K562 (cell line): ENCODE data around the gene PCID2. TPM values are rescaled to one million over a fixed set of nuclear protein-coding genes. Genes with fewer than 3 reads are reported as not detected.

ENCODE experiments used
- ATAC-seq: fragments of 200-7000 bp; cut with Tn5 transposase; 3 replicates; pipeline ENCODE4 v1.9.1; 2020; ENCODE audit warnings: moderate library complexity
- BruUV-seq: library from RNA; stranded (reverse); fragments of 400-500 nt; replicated peaks from 2 replicates; lab custom pipeline; 2021; lab: Mats Ljungman, UMichigan
- CTCF ChIA-PET: fragments of 300-600 bp; formaldehyde crosslinking; extraction: SDS; loops from one replicate; lab custom pipeline; 2021; ENCODE audit warnings: low intra/inter-chr PET ratio; lab: Yijun Ruan, JAX
- POLR2A ChIA-PET: fragments of 300-600, 350-650 bp; sonication (Branson Sonifier 250); formaldehyde crosslinking; extraction: SDS; loops from one replicate; lab custom pipeline; 2021; ENCODE audit warnings: antibody characterized with exemption, inconsistent platforms; lab: Yijun Ruan, JAX
- DNase-seq, 4 experiments: peaks; one replicate each; pipeline versions ENCODE4 v3.0.0 to v3.0.0-alpha.2; 2011 to 2018; ENCODE audit warnings: low spot score in 3 of 4, mixed read lengths in 3 of 4; ENCODE audit errors: extremely low read depth in 1 of 4
- FAIRE-seq: peaks from 2 replicates; lab custom pipeline; 2011; peaks lifted over from hg19 to GRCh38; lab: Jason Lieb, UNC
- H2AFZ ChIP-seq: 2 replicates; pipeline ENCODE4 v1.6.0; 2011; ENCODE audit warnings: low read depth, low read length, control low read depth, inconsistent platforms
- H3K27ac ChIP-seq: fragments of 200-600 bp; 3 replicates; pipeline ENCODE4 v1.8.0; 2011; ENCODE audit warnings: low read depth, mild to moderate bottlenecking, control low read depth, inconsistent platforms, low read length, moderate library complexity, mixed read lengths; ENCODE audit errors: extremely low read depth
- H3K27me3 ChIP-seq, 2 experiments: fragments of 300-600 bp in 1 of 2; 2 replicates in 1 of 2; 3 replicates in 1 of 2; pipeline versions ENCODE4 v1.6.0 to v1.8.0; 2011; ENCODE audit warnings: inconsistent platforms in 2 of 2, low read length in 2 of 2, mild to moderate bottlenecking in 1 of 2, mixed read lengths in 1 of 2, moderate library complexity in 1 of 2; ENCODE audit not compliant: control insufficient read depth in 2 of 2, insufficient read depth in 2 of 2
- H3K36me3 ChIP-seq: fragments of 300-600 bp; 3 replicates; pipeline ENCODE4 v1.8.0; 2011; ENCODE audit warnings: mild to moderate bottlenecking, low read length, inconsistent platforms; ENCODE audit not compliant: control insufficient read depth, insufficient read depth
- H3K4me1 ChIP-seq, 2 experiments: fragments of 200-600 bp in 1 of 2; replicated peaks in 1 of 2; 2 replicates in 1 of 2; 3 replicates in 1 of 2; pipeline versions ENCODE4 v1.5.1 to v1.8.0; 2011; ENCODE audit warnings: inconsistent platforms in 2 of 2, low read length in 2 of 2, mild to moderate bottlenecking in 1 of 2, mixed read lengths in 1 of 2, moderate library complexity in 1 of 2; ENCODE audit not compliant: control insufficient read depth in 2 of 2, insufficient read depth in 2 of 2
- H3K4me2 ChIP-seq: 2 replicates; pipeline ENCODE4 v1.6.1; 2011; ENCODE audit warnings: low read length, control low read depth, inconsistent platforms, mixed read lengths; ENCODE audit not compliant: insufficient read depth
- H3K4me3 ChIP-seq: fragments of 200-600 bp; sonication (generic), shearing (Covaris generic); 2 replicates; pipeline ENCODE4 v1.5.1; 2016; ENCODE audit warnings: control low read depth, inconsistent platforms
- H3K79me2 ChIP-seq: fragments of 200-600 bp; 3 replicates; pipeline ENCODE4 v1.8.0; 2011; ENCODE audit warnings: low read length, inconsistent platforms; ENCODE audit not compliant: control insufficient read depth, insufficient read depth
- H3K9ac ChIP-seq, 2 experiments: 2 replicates each; pipeline versions ENCODE4 v1.6.0 to v1.6.1; 2011; ENCODE audit warnings: low read depth in 2 of 2, low read length in 2 of 2, control low read depth in 1 of 2, inconsistent platforms in 1 of 2, mild to moderate bottlenecking in 1 of 2, mixed read lengths in 1 of 2; ENCODE audit not compliant: insufficient read depth in 1 of 2
- H3K9me1 ChIP-seq: one replicate; pipeline ENCODE4 v1.6.0; 2011; ENCODE audit warnings: inconsistent platforms, mild to moderate bottlenecking, low read length, moderate library complexity; ENCODE audit not compliant: control insufficient read depth, insufficient read depth
- H3K9me3 ChIP-seq: replicated peaks from 2 replicates; pipeline ENCODE4 v1.5.1; 2011; ENCODE audit warnings: low read depth, low read length, inconsistent platforms; ENCODE audit not compliant: control insufficient read depth, insufficient read depth
- H4K20me1 ChIP-seq: replicated peaks from 2 replicates; pipeline ENCODE4 v1.6.1; 2011; ENCODE audit warnings: low read length, inconsistent platforms, mixed read lengths; ENCODE audit not compliant: control insufficient read depth, insufficient read depth
- FOXP4 ChIP-seq: sonication (generic); formaldehyde crosslinking; IDR thresholded peaks from 2 replicates; pipeline ENCODE4 v1.8.0; 2022; ENCODE audit warnings: mild to moderate bottlenecking, missing genetic modification reagents, borderline replicate concordance
- MIER1 ChIP-seq: fragments of 450-650 bp; IDR thresholded peaks from 2 replicates; pipeline ENCODE4 v1.6.1; 2016; ENCODE audit warnings: antibody characterized with exemption, mild to moderate bottlenecking, low read depth
- POLR2H ChIP-seq: IDR thresholded peaks from 2 replicates; pipeline ENCODE4 v1.6.1; 2016; ENCODE audit warnings: missing genetic modification characterization, low read depth, mild to moderate bottlenecking, control low read depth, missing compliant biosample characterization, moderate library complexity
- RBM22 ChIP-seq: fragments of 200-400 bp; formaldehyde crosslinking; IDR thresholded peaks from 2 replicates; pipeline ENCODE4 v1.6.1; 2018; ENCODE audit warnings: low read length, low read depth; ENCODE audit not compliant: poor library complexity, severe bottlenecking
- TRIM24 ChIP-seq, 2 experiments: fragments of 450-650 bp; IDR thresholded peaks; 2 replicates each; pipeline ENCODE4 v1.6.1; 2016
- ZFP91 ChIP-seq: sonication (generic); formaldehyde crosslinking; IDR thresholded peaks from 2 replicates; pipeline ENCODE4 v1.8.0; 2022; ENCODE audit warnings: mild to moderate bottlenecking, missing genetic modification reagents
- WGBS: fragments of 100-300 bp; shearing (Covaris generic); methylation state at CpG from one replicate; pipeline ENCODE4 v1.1.6; 2016; ENCODE audit warnings: low coverage, mixed read lengths; ENCODE audit not compliant: insufficient coverage; ENCODE audit errors: missing lambda C conversion rate; 5-methylcytosine and 5-hydroxymethylcytosine counted together
- in situ Hi-C: fragments of 300-500 bp; cut with MboI; formaldehyde crosslinking; loops from 4 replicates; pipeline ENCODE4 v1.15.0; 2018; ENCODE audit warnings: inconsistent platforms, mixed read lengths
- intact Hi-C: fragments of 100-400 bp; cut with micrococcal nuclease; formaldehyde crosslinking; loops from 2 replicates; pipeline ENCODE4 v1.14.2; 2022
- polyA plus RNA-seq, 8 experiments: library from polyadenylated mRNA; depleted of rRNA in 4 of 8; stranded (reverse) in 5 of 8; unstranded in 3 of 8; fragments of >200 nt; fragmentation: Nextera tagmentation in 2 of 8; fragmentation: Illumina TruSeq in 1 of 8; extraction: Ambion mirVana in 2 of 8; extraction: Trizol in 1 of 8; gene quantifications; 2 replicates each; pipeline versions ENCODE4 v1.2.1 to v1.2.3, GENCODE V29; 2011 to 2014; ENCODE audit warnings: inconsistent platforms in 1 of 8, missing spikeins in 1 of 8
- total RNA-seq, 7 experiments: library from RNA; depleted of rRNA in 6 of 7; stranded (reverse); fragments of >200 nt in 6 of 7; fragmentation: Illumina TruSeq in 2 of 7; extraction: Trizol in 2 of 7; gene quantifications; 2 replicates each; pipeline versions ENCODE4 v1.2.1 to v1.2.3, GENCODE V29; 2011 to 2021; ENCODE audit warnings: low replicate concordance in 1 of 7
- TF ChIP-seq, protein P1 (sequence below), 2 experiments: fragments of 450-650 bp; IDR thresholded peaks; 2 replicates each; pipeline ENCODE4 v1.6.1; 2016; ENCODE audit warnings: mild to moderate bottlenecking in 2 of 2, borderline replicate concordance in 1 of 2, low read depth in 1 of 2, moderate library complexity in 1 of 2

PCID2 gene
- total and polyA plus RNA-seq, 9 of the 15 experiments (the other 6 are each of a cell fraction or from before 2014, with no cell fraction given): 39.6 to 117 (median 59.6) TPM

DNA sequence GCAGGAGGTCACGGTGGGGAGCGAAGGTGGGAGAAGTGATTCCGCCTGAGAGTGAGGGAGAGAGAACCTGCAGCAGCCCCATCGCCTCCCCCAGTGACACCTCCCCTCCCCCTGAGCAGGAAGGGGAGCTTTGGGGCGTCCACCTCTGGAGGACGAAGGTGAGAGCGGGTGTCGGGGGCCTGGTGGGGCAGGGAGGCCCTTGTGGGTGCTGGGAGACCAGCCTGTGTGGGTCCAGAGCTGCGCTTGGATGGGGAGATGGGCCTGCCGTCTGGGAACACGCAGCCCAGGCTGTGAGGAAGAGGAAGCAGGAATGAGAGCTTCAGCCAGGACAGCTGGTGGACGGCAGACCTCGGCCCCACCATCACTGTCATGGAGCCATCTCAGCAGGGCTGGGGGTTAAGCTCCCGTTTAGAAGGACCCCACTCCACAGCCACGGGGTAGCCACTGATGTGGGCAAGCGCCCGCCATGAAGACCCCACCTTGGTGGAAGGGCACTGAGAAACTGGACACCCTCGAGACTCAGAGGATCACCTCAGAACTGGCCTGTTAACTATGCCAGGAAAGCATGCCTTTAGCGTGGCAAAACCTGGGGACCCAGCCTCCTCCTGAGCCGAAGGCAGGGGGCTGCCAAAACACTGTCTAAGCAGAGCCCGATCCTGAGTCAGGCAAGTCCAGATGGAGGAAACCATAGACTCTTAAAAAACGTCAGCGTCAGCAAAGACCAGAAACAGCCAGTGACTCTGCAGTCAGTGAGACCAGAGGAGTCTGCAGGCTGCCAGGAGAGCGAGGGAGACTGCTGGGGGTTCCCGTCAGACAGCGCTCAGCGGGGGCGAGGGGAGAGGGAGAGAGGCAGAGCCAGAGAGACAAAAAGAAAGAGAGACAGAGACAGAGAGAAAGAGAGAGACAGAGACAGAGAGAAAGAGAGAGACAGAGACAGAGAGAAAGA is 56.5 kb downstream of the PCID2 start:
- no peaks in the 10 kb centered on the region for H3K79me2 ChIP-seq
- ATAC-seq (peak; percentile 6; the same call in 1 of the 3 replicates), DNase-seq (no peak), FAIRE-seq (peak; percentile 26)
- H3K4me2 ChIP-seq: no peak overlapping the region
- H3K9me3 ChIP-seq: no peaks in the 10 kb centered on the region; the same call in 1 of the 2 replicates
- BruUV-seq: no TSS peak
- POLR2A ChIA-PET: no interaction called here
- peak overlapping the region in 1 of 2 experiments; percentile 65; a peak in 2 of 4 replicates for H3K9ac ChIP-seq
- no peaks in the 10 kb centered on the region for H4K20me1 ChIP-seq
- intact Hi-C loops: no loop called here
- CTCF ChIA-PET: no interaction called here
- H3K4me3 ChIP-seq: no peak overlapping the region
- peaks cover 16 to 25% of the 10 kb centered on the region in 2 experiments; a peak in 4 of 5 replicates for H3K4me1 ChIP-seq
- no peaks in the 10 kb centered on the region for H3K36me3 ChIP-seq
- H2AFZ ChIP-seq: peak overlapping the region; percentile 66; the same call in 1 of the 2 replicates
- 44% methylated on average over 12 of the region's 28 CpGs for WGBS
- peaks cover 3 to 14% of the 10 kb centered on the region in 2 experiments; a peak in 4 of 5 replicates for H3K27me3 ChIP-seq
- no peak overlapping the region for H3K27ac ChIP-seq
- no peaks in the 10 kb centered on the region for H3K9me1 ChIP-seq
- in situ Hi-C loops: no loop called here
- TF ChIP-seq MIER1 (no peak), ZFP91 (CRISPR knock-in tag) (no peak), POLR2H (tag) (no peak), RBM22 (no peak), FOXP4 (no peak), TRIM24 (IDR thresholded peaks at IDR 0.05) (no peak)
- TF ChIP-seq, protein P1, sequence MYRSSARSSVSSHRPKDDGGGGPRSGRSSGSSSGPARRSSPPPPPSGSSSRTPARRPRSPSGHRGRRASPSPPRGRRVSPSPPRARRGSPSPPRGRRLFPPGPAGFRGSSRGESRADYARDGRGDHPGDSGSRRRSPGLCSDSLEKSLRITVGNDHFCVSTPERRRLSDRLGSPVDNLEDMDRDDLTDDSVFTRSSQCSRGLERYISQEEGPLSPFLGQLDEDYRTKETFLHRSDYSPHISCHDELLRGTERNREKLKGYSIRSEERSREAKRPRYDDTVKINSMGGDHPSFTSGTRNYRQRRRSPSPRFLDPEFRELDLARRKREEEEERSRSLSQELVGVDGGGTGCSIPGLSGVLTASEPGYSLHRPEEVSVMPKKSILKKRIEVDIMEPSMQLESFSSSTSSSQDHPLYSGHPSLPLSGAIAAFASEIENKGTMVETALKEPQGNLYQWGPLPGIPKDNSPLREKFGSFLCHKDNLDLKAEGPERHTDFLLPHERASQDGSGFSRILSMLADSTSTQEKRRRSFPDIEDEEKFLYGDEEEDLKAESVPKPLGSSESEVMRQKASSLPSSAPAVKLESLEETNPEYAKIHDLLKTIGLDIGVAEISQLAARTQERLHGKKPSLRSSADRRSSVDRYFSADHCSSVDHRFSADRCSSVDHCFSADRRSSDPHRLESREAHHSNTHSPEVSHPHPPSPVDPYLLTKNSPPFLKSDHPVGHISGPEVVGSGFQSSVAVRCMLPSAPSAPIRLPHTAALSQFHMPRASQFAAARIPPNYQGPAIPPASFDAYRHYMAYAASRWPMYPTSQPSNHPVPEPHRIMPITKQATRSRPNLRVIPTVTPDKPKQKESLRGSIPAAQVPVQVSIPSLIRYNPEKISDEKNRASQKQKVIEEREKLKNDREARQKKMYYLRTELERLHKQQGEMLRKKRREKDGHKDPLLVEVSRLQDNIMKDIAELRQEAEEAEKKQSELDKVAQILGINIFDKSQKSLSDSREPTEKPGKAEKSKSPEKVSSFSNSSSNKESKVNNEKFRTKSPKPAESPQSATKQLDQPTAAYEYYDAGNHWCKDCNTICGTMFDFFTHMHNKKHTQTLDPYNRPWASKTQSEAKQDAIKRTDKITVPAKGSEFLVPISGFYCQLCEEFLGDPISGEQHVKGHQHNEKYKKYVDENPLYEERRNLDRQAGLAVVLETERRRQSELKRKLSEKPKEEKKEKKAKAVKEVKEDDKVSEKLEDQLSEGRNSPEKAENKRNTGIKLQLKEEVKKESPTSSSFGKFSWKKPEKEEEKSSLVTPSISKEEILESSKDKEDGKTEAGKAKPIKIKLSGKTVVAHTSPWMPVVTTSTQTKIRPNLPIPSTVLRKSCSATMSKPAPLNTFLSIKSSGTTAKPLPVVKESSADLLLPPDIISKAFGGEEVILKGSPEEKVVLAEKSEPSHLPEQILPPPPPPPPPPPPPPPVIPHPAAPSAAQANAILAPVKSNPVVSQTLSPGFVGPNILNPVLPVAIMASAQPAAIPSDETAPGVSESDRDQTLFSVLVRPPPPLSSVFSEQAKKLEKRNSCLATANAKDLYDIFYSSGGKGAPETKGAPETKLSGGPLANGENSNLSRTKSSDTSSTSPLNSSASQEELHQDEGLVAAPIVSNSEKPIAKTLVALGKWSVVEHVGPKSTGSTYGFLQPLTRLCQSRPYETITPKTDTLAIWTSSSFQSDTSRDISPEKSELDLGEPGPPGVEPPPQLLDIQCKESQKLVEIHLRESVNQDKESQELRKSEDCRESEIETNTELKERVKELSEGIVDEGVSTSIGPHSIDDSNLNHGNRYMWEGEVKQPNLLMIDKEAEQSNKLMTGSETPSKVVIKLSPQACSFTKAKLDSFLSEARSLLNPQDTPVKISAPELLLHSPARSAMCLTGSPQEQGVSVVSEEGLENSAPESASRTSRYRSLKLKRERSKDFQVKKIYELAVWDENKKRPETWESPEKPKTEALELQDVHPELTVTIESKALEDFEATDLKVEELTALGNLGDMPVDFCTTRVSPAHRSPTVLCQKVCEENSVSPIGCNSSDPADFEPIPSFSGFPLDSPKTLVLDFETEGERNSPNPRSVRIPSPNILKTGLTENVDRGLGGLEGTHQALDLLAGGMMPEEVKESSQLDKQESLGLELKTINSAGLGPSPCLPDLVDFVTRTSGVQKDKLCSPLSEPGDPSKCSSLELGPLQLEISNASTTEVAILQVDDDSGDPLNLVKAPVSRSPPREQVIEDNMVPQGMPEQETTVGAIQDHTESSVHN (IDR thresholded peaks at IDR 0.05; ENCODE audit: borderline replicate concordance in 1 of 2, low read depth in 1 of 2): no peak
